MM.1S (cell line): Measurements from ENCODE around the gene SLC39A12.

Experiments
- DNase-seq: peaks from one replicate; pipeline ENCODE4 v3.0.0-alpha.2; 2015
- H2AFZ ChIP-seq: fragments of 300-600 bp; sonication (generic); 2 replicates; pipeline ENCODE4 v1.6.0; 2016; ENCODE audit warnings: antibody characterized with exemption, low read length
- H3F3A ChIP-seq: fragments of 300-600 bp; sonication (generic); 2 replicates; pipeline ENCODE4 v1.6.1; 2016; ENCODE audit warnings: mild to moderate bottlenecking, antibody characterized with exemption, low read length, moderate library complexity, mixed read lengths; ENCODE audit not compliant: insufficient read depth
- H3K27ac ChIP-seq: fragments of 300-600 bp; sonication (generic); 2 replicates; pipeline ENCODE4 v1.5.1; 2016; ENCODE audit warnings: mild to moderate bottlenecking, low read length
- H3K27me3 ChIP-seq: fragments of 300-600 bp; sonication (generic); replicated peaks from 2 replicates; pipeline ENCODE4 v1.6.0; 2016; ENCODE audit warnings: low read length; ENCODE audit not compliant: insufficient read depth
- H3K36me3 ChIP-seq: fragments of 300-600 bp; sonication (generic); replicated peaks from 2 replicates; pipeline ENCODE4 v1.6.1; 2016; ENCODE audit warnings: mild to moderate bottlenecking, low read length, mixed read lengths; ENCODE audit not compliant: insufficient read depth
- H3K4me1 ChIP-seq: fragments of 300-600 bp; sonication (generic); 2 replicates; pipeline ENCODE4 v1.6.1; 2016; ENCODE audit warnings: low read length, mixed read lengths
- H3K4me2 ChIP-seq: fragments of 300-600 bp; sonication (generic); 2 replicates; pipeline ENCODE4 v1.6.0; 2016; ENCODE audit warnings: low read depth, low read length
- H3K4me3 ChIP-seq: fragments of 300-600 bp; sonication (generic); 2 replicates; pipeline ENCODE4 v1.5.1; 2016; ENCODE audit warnings: low read length, mixed read lengths
- H3K79me2 ChIP-seq: fragments of 300-600 bp; sonication (generic); 2 replicates; pipeline ENCODE4 v1.6.1; 2016; ENCODE audit warnings: mixed run types, low read length, mixed read lengths
- H3K9ac ChIP-seq: fragments of 300-600 bp; sonication (generic); 2 replicates; pipeline ENCODE4 v1.6.1; 2016; ENCODE audit warnings: low read length, mixed read lengths
- H3K9me2 ChIP-seq: fragments of 300-600 bp; sonication (generic); replicated peaks from 2 replicates; pipeline ENCODE4 v1.6.1; 2016; ENCODE audit warnings: mild to moderate bottlenecking, low read length, mixed read lengths; ENCODE audit not compliant: insufficient read depth
- H3K9me3 ChIP-seq: fragments of 300-600 bp; sonication (generic); replicated peaks from 2 replicates; pipeline ENCODE4 v1.6.1; 2016; ENCODE audit warnings: mild to moderate bottlenecking, low read length, mixed read lengths; ENCODE audit not compliant: insufficient read depth
- H4K20me1 ChIP-seq: fragments of 300-600 bp; sonication (generic); 2 replicates; pipeline ENCODE4 v1.6.1; 2016; ENCODE audit warnings: mild to moderate bottlenecking, low read length, moderate library complexity, mixed read lengths; ENCODE audit not compliant: insufficient read depth
- CTCF ChIP-seq: fragments of 300-600 bp; sonication (generic); IDR thresholded peaks from 2 replicates; pipeline ENCODE4 v1.5.1; 2016; ENCODE audit warnings: antibody characterized with exemption, low read length, mixed read lengths
- EZH2 ChIP-seq: fragments of 300-600 bp; sonication (generic); optimal IDR thresholded peaks from 2 replicates; pipeline ENCODE3; 2017; ENCODE audit warnings: low read depth, mild to moderate bottlenecking, antibody characterized with exemption, low read length, mixed read lengths
- EZH2phosphoT487 ChIP-seq: fragments of 300-600 bp; sonication (generic); IDR thresholded peaks from 2 replicates; pipeline ENCODE4 v1.6.1; 2018; ENCODE audit warnings: antibody characterized with exemption, low read length

The SLC39A12 gene

DNA sequence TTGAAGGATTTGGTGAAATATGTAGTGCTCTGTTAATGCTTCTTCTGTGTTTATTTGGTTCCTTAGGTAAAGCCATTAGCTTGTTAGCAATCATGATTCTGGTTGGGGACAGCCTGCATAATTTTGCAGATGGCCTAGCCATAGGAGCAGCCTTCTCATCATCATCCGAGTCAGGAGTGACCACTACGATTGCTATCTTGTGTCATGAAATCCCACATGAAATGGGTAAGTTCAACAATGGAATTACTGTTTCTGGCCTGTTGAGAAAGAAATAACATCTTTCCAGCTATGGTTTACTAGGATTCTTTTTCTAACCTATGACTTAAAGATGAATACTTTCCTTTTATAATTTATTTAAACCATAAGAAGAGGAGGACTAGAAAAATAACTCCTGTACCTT lies 48.9 kb downstream of the SLC39A12 start:
- Histone ChIP-seq H3K4me3 (no peak overlapping the region), H3K9me2 (no peaks in the 10 kb centered on the region), H3K4me1 (no peaks in the 10 kb centered on the region), H3K9me3 (no peaks in the 10 kb centered on the region), H2AFZ (no peak overlapping the region), H3K27ac (no peak overlapping the region), H3K27me3 (no peaks in the 10 kb centered on the region), H4K20me1 (no peaks in the 10 kb centered on the region), H3F3A (no peaks in the 10 kb centered on the region), H3K4me2 (no peak overlapping the region), H3K9ac (no peak overlapping the region), H3K79me2 (no peaks in the 10 kb centered on the region), H3K36me3 (no peaks in the 10 kb centered on the region)
- no peak for DNase-seq
- no peak for TF ChIP-seq CTCF

GRCh38 chr10:18005445-18005780 lies 53.7 kb downstream of the SLC39A12 start:
- no peaks in the 10 kb centered on the region for H3K27me3 ChIP-seq
- H3K9me3 ChIP-seq, result no peaks in the 10 kb centered on the region
- no peak overlapping the region for H3K9ac ChIP-seq
- H3K4me2 ChIP-seq, result no peak overlapping the region
- H3K4me1 ChIP-seq, result no peaks in the 10 kb centered on the region
- H3K79me2 ChIP-seq, result no peaks in the 10 kb centered on the region
- H3K27ac ChIP-seq, result no peak overlapping the region
- no peak overlapping the region for H2AFZ ChIP-seq
- no peak for TF ChIP-seq EZH2phosphoT487
- no peak for TF ChIP-seq CTCF
- TF ChIP-seq EZH2, result no peak
- no peak overlapping the region for H3K4me3 ChIP-seq
- H3K36me3 ChIP-seq, result no peaks in the 10 kb centered on the region
- H4K20me1 ChIP-seq, result no peaks in the 10 kb centered on the region
- DNase-seq, result no peak
- no peaks in the 10 kb centered on the region for H3F3A ChIP-seq
- H3K9me2 ChIP-seq, result no peaks in the 10 kb centered on the region

GRCh38 chr10:18005781-18006456 lies 54.2 kb downstream of the SLC39A12 start:
- no peaks in the 10 kb centered on the region for H3K9me3 ChIP-seq
- no peak for DNase-seq

More at GRCh38 chr10:18005781-18006456, 54.2 kb downstream of the SLC39A12 start:
- H3K27me3 ChIP-seq, result no peaks in the 10 kb centered on the region
- H3K9me2 ChIP-seq, result no peaks in the 10 kb centered on the region
- no peaks in the 10 kb centered on the region for H3K4me1 ChIP-seq
- H3K9ac ChIP-seq, result no peak overlapping the region
- TF ChIP-seq EZH2, result no peak
- no peak for TF ChIP-seq CTCF
- TF ChIP-seq EZH2phosphoT487, result no peak
- no peaks in the 10 kb centered on the region for H3F3A ChIP-seq
- no peak overlapping the region for H2AFZ ChIP-seq
- no peak overlapping the region for H3K27ac ChIP-seq
- H3K4me2 ChIP-seq, result no peak overlapping the region
- no peaks in the 10 kb centered on the region for H4K20me1 ChIP-seq
- no peak overlapping the region for H3K4me3 ChIP-seq
- no peaks in the 10 kb centered on the region for H3K79me2 ChIP-seq
- no peaks in the 10 kb centered on the region for H3K36me3 ChIP-seq
